Adrenal gland (tissue), 12 donors: ENCODE data around the gene PLCG2. TPM values are rescaled to one million over a fixed set of nuclear protein-coding genes. Genes with fewer than 3 reads are reported as not detected.
A peak's percentile ranks its signal among the peaks of the same experiment; 100 is the strongest.

Source experiments
- DNase-seq, 7 donors: peaks; one replicate each; pipeline ENCODE4 v3.0.0-alpha.2; 2019 to 2020
- H3K27ac ChIP-seq, 5 donors: fragments of 200-600 bp; sonication (generic) in 4 of 5; 1 replicate in 3 of 5; 2 replicates in 2 of 5; pipeline versions ENCODE4 v1.5.1 to v1.8.0; 2016 to 2020; ENCODE audit warnings: mild to moderate bottlenecking in 1 of 5
- H3K27me3 ChIP-seq: fragments of 200-600 bp; 2 replicates; pipeline ENCODE4 v1.8.0; 2021
- H3K36me3 ChIP-seq, 2 donors: fragments of 200-600 bp; replicated peaks in 1 of 2; 1 replicate in 1 of 2; 2 replicates in 1 of 2; pipeline versions ENCODE4 v1.5.1 to v1.8.0; 2018 to 2022
- H3K4me1 ChIP-seq, 2 donors: fragments of 200-600 bp; replicated peaks in 1 of 2; 1 replicate in 1 of 2; 2 replicates in 1 of 2; pipeline versions ENCODE4 v1.5.1 to v1.8.0; 2018 to 2021
- H3K4me3 ChIP-seq, 4 donors: fragments of 200-600 bp; sonication (generic) in 3 of 4; one replicate each; pipeline ENCODE4 v1.5.1; 2016 to 2018
- H3K9me3 ChIP-seq, 3 donors: fragments of 200-600 bp; sonication (generic) in 1 of 3; replicated peaks in 1 of 3; 1 replicate in 2 of 3; 2 replicates in 1 of 3; pipeline versions ENCODE4 v1.5.1 to v1.8.0; 2016 to 2021
- CTCF ChIP-seq, 6 experiments: fragments of 450-650 bp in 4 of 6; fragments of 200-600 bp in 2 of 6; sonication (generic) in 1 of 6; IDR thresholded peaks; 1 replicate in 5 of 6; 2 replicates in 1 of 6; pipeline versions ENCODE4 v1.5.1 to v1.8.0; 2016 to 2021; ENCODE audit warnings: antibody characterized with exemption in 6 of 6, mild to moderate bottlenecking in 2 of 6, moderate library complexity in 1 of 6
- POLR2A ChIP-seq, 2 donors: fragments of 450-650 bp; IDR thresholded peaks; one replicate each; pipeline ENCODE4 v1.6.1; 2017; ENCODE audit warnings: antibody characterized with exemption in 2 of 2, mild to moderate bottlenecking in 2 of 2, moderate library complexity in 1 of 2
- WGBS, 4 donors: extraction: QIAGEN DNeasy Blood & Tissue Kit in 2 of 4; methylation state at CpG; one replicate each; pipeline versions ENCODE4 v1.1.5 to v1.1.7; 2013 to 2017; 5-methylcytosine and 5-hydroxymethylcytosine counted together
- intact Hi-C, 2 donors: fragments of 100-400 bp; cut with DNase I; formaldehyde crosslinking; loops; one replicate each; pipeline versions ENCODE4 v1.14.1 to v1.15.0; 2022 to 2023
- polyA plus RNA-seq, 3 donors: library from polyadenylated mRNA; stranded (reverse); fragments of 200-250 nt in 2 of 3; fragments of 350-450 nt in 1 of 3; fragmentation: Illumina TruSeq in 1 of 3; extraction: RNeasy Lipid Tissue Mini Kit (QIAGEN cat#74804) in 1 of 3; gene quantifications; one replicate each; pipeline ENCODE4 v1.2.3, GENCODE V29; 2013 to 2014
- total RNA-seq, 9 donors: library from RNA; depleted of rRNA in 4 of 9; stranded (reverse); fragments of >200 nt in 4 of 9; fragments of 120-200 nt in 1 of 9; fragmentation: NEBNext Ultra II Directional in 1 of 9; extraction: Animal tissue kit (Norgen Biotek cat#: 25700) in 1 of 9; gene quantifications; one replicate each; pipeline versions ENCODE4 v1.1.0 to v1.2.4, GENCODE V29; 2013 to 2023
- donor health status: healthy with polysubstance abuse.
- donor health status: Bipolar disorder and iron deficiency.
- donor health status: DM: yes; HTN: yes; CAD: no.
- donor health status: DM: no; HTN: no; CAD: no.
- donor health status: DM: no; HTN: no; CAD: no.
- donor health status: DM: yes; HTN: yes; CAD: no.

Gene PLCG2
- total and polyA plus RNA-seq, 12 donors, result 4.8 to 47.6 (median 10.9) TPM

- peak overlapping the region in 1 of 5 donors; percentile 37 for H3K27ac ChIP-seq
- TF ChIP-seq POLR2A (IDR thresholded peaks at IDR 0.05) (no peak), CTCF (IDR thresholded peaks at IDR 0.05) (no peak)
- H3K27me3 ChIP-seq, result no peaks in the 10 kb centered on the region
- no peak overlapping the region for H3K4me3 ChIP-seq
- no peaks in the 10 kb centered on the region for H3K9me3 ChIP-seq
- H3K4me1 ChIP-seq, result no peaks in the 10 kb centered on the region
- DNase-seq, result no peak
- no peaks in the 10 kb centered on the region for H3K36me3 ChIP-seq
- WGBS, 4 donors, result 80 to 84% (median 81%) methylated on average over 18 of the region's 18 CpGs
- intact Hi-C loops, result no loop called here
Observed at GRCh38 chr16:81860287-81861266, 81.5 kb downstream of the PLCG2 start.

GRCh38 chr16:81861503-81861902 lies 82.4 kb downstream of the PLCG2 start:
- intact Hi-C loops, result no loop called here
- no peak for DNase-seq
- H3K27ac ChIP-seq, result peak overlapping the region in 1 of 5 donors; percentile 37
- no peaks in the 10 kb centered on the region for H3K9me3 ChIP-seq
- H3K4me3 ChIP-seq, result no peak overlapping the region
- TF ChIP-seq CTCF (IDR thresholded peaks at IDR 0.05), result no peak
- TF ChIP-seq POLR2A (IDR thresholded peaks at IDR 0.05), result no peak
- 67 to 81% (median 68%) methylated on average over 10 of the region's 10 CpGs for WGBS, 4 donors
- no peaks in the 10 kb centered on the region for H3K27me3 ChIP-seq
- H3K4me1 ChIP-seq, result no peaks in the 10 kb centered on the region
- H3K36me3 ChIP-seq, result no peaks in the 10 kb centered on the region

- H3K4me3 ChIP-seq, result no peak overlapping the region
Observed at GRCh38 chr16:81861915-81862314, 82.8 kb downstream of the PLCG2 start.

More at GRCh38 chr16:81861915-81862314, 82.8 kb downstream of the PLCG2 start:
- H3K27me3 ChIP-seq, result no peaks in the 10 kb centered on the region
- H3K9me3 ChIP-seq, result no peaks in the 10 kb centered on the region
- WGBS, 4 donors, result 54 to 63% (median 58%) methylated on average over 7 of the region's 7 CpGs
- TF ChIP-seq POLR2A (IDR thresholded peaks at IDR 0.05) (no peak), CTCF (IDR thresholded peaks at IDR 0.05) (no peak)
- peak overlapping the region in 1 of 5 donors; percentile 37 for H3K27ac ChIP-seq
- no peaks in the 10 kb centered on the region for H3K36me3 ChIP-seq
- H3K4me1 ChIP-seq, result no peaks in the 10 kb centered on the region
- peak in 3 of 7 donors; percentile 19 to 56 (median 24) for DNase-seq
- intact Hi-C loops, result no loop called here
